CD4-positive, CD25-positive, alpha-beta regulatory T cell (primary cell): ENCODE measurements around the gene HPCAL4. TPM values are rescaled to one million over a fixed set of nuclear protein-coding genes. Genes with fewer than 3 reads are reported as not detected.

Source experiments
- ATAC-seq, 2 donors: fragments of 150-1000 bp; cut with Tn5 transposase; one replicate each; pipeline ENCODE4 v1.10.0; 2021; ENCODE audit warnings: low read depth in 2 of 2, moderate number of reproducible peaks in 2 of 2, moderate library complexity in 1 of 2
- DNase-seq, 3 donors: peaks; one replicate each; pipeline versions ENCODE4 v3.0.0 to v3.0.0-alpha.2; 2012 to 2022; ENCODE audit warnings: mixed read lengths in 1 of 3
- H3K27ac ChIP-seq: one replicate; pipeline ENCODE4 v1.7.0; 2013; ENCODE audit warnings: mild to moderate bottlenecking, low read length; ENCODE audit not compliant: insufficient read depth, poor library complexity, severe bottlenecking
- H3K27me3 ChIP-seq: one replicate; pipeline ENCODE4 v1.7.0; 2013; ENCODE audit warnings: low read length; ENCODE audit not compliant: control insufficient read depth, insufficient read depth
- H3K36me3 ChIP-seq: one replicate; pipeline ENCODE4 v1.7.0; 2013; ENCODE audit warnings: mild to moderate bottlenecking, low read length, moderate library complexity; ENCODE audit not compliant: control insufficient read depth, insufficient read depth
- H3K4me1 ChIP-seq: 2 replicates; pipeline ENCODE4 v1.7.0; 2013; ENCODE audit warnings: mild to moderate bottlenecking, low read length; ENCODE audit not compliant: insufficient read depth, control insufficient read depth, poor library complexity, severe bottlenecking
- H3K4me3 ChIP-seq: one replicate; pipeline ENCODE4 v1.7.0; 2013; ENCODE audit warnings: low read depth, mild to moderate bottlenecking, low read length, moderate library complexity
- H3K9me3 ChIP-seq, 2 experiments: 1 replicate in 1 of 2; 2 replicates in 1 of 2; pipeline ENCODE4 v1.7.0; 2013; ENCODE audit warnings: low read length in 2 of 2, mild to moderate bottlenecking in 1 of 2, moderate library complexity in 1 of 2; ENCODE audit not compliant: control insufficient read depth in 2 of 2
- H3K27ac Mint-ChIP-seq, 3 donors: one replicate each; pipeline ENCODE4 v1.8.0; 2020 to 2022; ENCODE audit warnings: mild to moderate bottlenecking in 3 of 3, mixed read lengths in 3 of 3, moderate library complexity in 2 of 3
- H3K27me3 Mint-ChIP-seq: one replicate; pipeline ENCODE4 v1.8.0; 2022; ENCODE audit warnings: mild to moderate bottlenecking, mixed read lengths
- H3K36me3 Mint-ChIP-seq: one replicate; pipeline ENCODE4 v1.8.0; 2020; ENCODE audit warnings: mixed read lengths
- H3K4me1 Mint-ChIP-seq, 4 donors: one replicate each; pipeline ENCODE4 v1.8.0; 2020 to 2022; ENCODE audit warnings: mixed read lengths in 4 of 4, mild to moderate bottlenecking in 1 of 4
- H3K4me3 Mint-ChIP-seq, 4 donors: one replicate each; pipeline ENCODE4 v1.8.0; 2020 to 2022; ENCODE audit warnings: mild to moderate bottlenecking in 4 of 4, mixed read lengths in 4 of 4, moderate library complexity in 3 of 4
- H3K9me3 Mint-ChIP-seq, 7 donors: one replicate each; pipeline ENCODE4 v1.8.0; 2020 to 2022; ENCODE audit warnings: mixed read lengths in 7 of 7, mild to moderate bottlenecking in 3 of 7, moderate library complexity in 2 of 7
- polyA plus RNA-seq, 4 donors: library from polyadenylated mRNA; unstranded; fragments of 300-500 nt; fragmentation: Illumina TruSeq; gene quantifications; one replicate each; pipeline ENCODE4 v1.2.3, GENCODE V29; 2021
- total RNA-seq: library from RNA; stranded (reverse); gene quantifications from one replicate; pipeline ENCODE4 v1.2.3, GENCODE V29; 2022

HPCAL4 gene
- total and polyA plus RNA-seq, 5 donors from 2014 or later: 9.5 to 19.7 (median 13.8) TPM

- no peak overlapping the region for H3K4me3 Mint-ChIP-seq
- Histone ChIP-seq H3K4me1 (peaks cover 8% of the 10 kb centered on the region), H3K27me3 (peaks cover 23% of the 10 kb centered on the region), H3K27ac (no peak overlapping the region), H3K36me3 (no peaks in the 10 kb centered on the region), H3K9me3 (no peaks in the 10 kb centered on the region), H3K4me3 (no peak overlapping the region)
- no peak for ATAC-seq
- H3K4me1 Mint-ChIP-seq: peaks cover 4 to 12% (median 8%) of the 10 kb centered on the region in 4 donors
- peaks cover 0 to 1% (median 0%) of the 10 kb centered on the region in 7 donors for H3K9me3 Mint-ChIP-seq
- no peaks in the 10 kb centered on the region for H3K36me3 Mint-ChIP-seq
- H3K27me3 Mint-ChIP-seq: peaks cover 73% of the 10 kb centered on the region
- H3K27ac Mint-ChIP-seq: no peak overlapping the region
- DNase-seq: no peak
These were observed 37.8 kb upstream of the HPCAL4 start for GRCh38 chr1:39729030-39729429.

- H3K4me1 Mint-ChIP-seq: peaks cover 4 to 12% (median 8%) of the 10 kb centered on the region in 4 donors
- ATAC-seq (no peak), DNase-seq (no peak)
- H3K36me3 ChIP-seq: no peaks in the 10 kb centered on the region
- peaks cover 21% of the 10 kb centered on the region for H3K27me3 ChIP-seq
- peak overlapping the region in 1 of 4 donors; percentile 7 for H3K4me3 Mint-ChIP-seq
- no peaks in the 10 kb centered on the region for H3K36me3 Mint-ChIP-seq
- peaks cover 0 to 1% (median 0%) of the 10 kb centered on the region in 7 donors for H3K9me3 Mint-ChIP-seq
- H3K27me3 Mint-ChIP-seq: peaks cover 73% of the 10 kb centered on the region
- H3K4me3 ChIP-seq: no peak overlapping the region
- H3K9me3 ChIP-seq: no peaks in the 10 kb centered on the region
- H3K27ac Mint-ChIP-seq: no peak overlapping the region
- H3K27ac ChIP-seq: no peak overlapping the region
- peaks cover 8% of the 10 kb centered on the region for H3K4me1 ChIP-seq
These were observed 36.7 kb upstream of the HPCAL4 start for GRCh38 chr1:39727932-39728317.

GRCh38 chr1:39727221-39727931, 36.1 kb upstream of the HPCAL4 start:
- peak overlapping the region in 1 of 4 donors; percentile 7 for H3K4me3 Mint-ChIP-seq
- H3K4me3 ChIP-seq: no peak overlapping the region

DNA sequence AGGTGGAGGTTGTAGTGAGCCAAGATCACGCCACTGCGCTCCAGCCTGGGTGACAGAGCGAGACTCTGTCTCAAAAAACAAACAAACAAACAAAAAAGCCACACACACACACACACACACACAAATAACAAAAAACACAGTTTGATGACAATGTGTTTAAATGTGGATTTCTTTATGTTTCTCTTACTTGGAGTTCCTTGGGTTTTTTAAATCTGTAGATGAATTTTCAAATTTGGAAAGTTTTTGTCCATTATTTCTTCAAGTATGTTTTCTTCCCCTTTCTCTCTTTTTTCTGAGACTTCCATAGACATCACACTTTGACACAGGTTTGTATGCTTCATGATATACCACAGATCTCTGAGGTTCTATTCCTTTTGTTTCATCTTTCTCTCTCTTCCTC, 35.4 kb upstream of the HPCAL4 start:
- Histone ChIP-seq H3K27ac (no peak overlapping the region), H3K9me3 (no peaks in the 10 kb centered on the region), H3K27me3 (peaks cover 21% of the 10 kb centered on the region), H3K4me3 (no peak overlapping the region), H3K4me1 (peaks cover 8% of the 10 kb centered on the region), H3K36me3 (no peaks in the 10 kb centered on the region)
- no peak for DNase-seq
- peaks cover 0 to 1% (median 0%) of the 10 kb centered on the region in 7 donors for H3K9me3 Mint-ChIP-seq
- ATAC-seq: no peak
- H3K36me3 Mint-ChIP-seq: no peaks in the 10 kb centered on the region
- H3K27me3 Mint-ChIP-seq: peaks cover 73% of the 10 kb centered on the region
- peaks cover 4 to 12% (median 8%) of the 10 kb centered on the region in 4 donors for H3K4me1 Mint-ChIP-seq
- no peak overlapping the region for H3K4me3 Mint-ChIP-seq
- H3K27ac Mint-ChIP-seq: peak overlapping the region in 1 of 3 donors; percentile 82

More at GRCh38 chr1:39727221-39727931, 36.1 kb upstream of the HPCAL4 start:
- no peak overlapping the region for H3K27ac ChIP-seq
- H3K27ac Mint-ChIP-seq: no peak overlapping the region
- no peaks in the 10 kb centered on the region for H3K36me3 Mint-ChIP-seq
- peaks cover 8% of the 10 kb centered on the region for H3K4me1 ChIP-seq
- peaks cover 4 to 12% (median 8%) of the 10 kb centered on the region in 4 donors for H3K4me1 Mint-ChIP-seq
- ATAC-seq (peak in 1 of 2 donors; percentile 40), DNase-seq (peak in 1 of 3 donors; percentile 56)
- H3K27me3 ChIP-seq: peaks cover 18% of the 10 kb centered on the region
- no peaks in the 10 kb centered on the region for H3K9me3 ChIP-seq
- no peaks in the 10 kb centered on the region for H3K36me3 ChIP-seq
- H3K27me3 Mint-ChIP-seq: peaks cover 68% of the 10 kb centered on the region
- H3K9me3 Mint-ChIP-seq: peaks cover 0 to 1% (median 0%) of the 10 kb centered on the region in 7 donors

DNA sequence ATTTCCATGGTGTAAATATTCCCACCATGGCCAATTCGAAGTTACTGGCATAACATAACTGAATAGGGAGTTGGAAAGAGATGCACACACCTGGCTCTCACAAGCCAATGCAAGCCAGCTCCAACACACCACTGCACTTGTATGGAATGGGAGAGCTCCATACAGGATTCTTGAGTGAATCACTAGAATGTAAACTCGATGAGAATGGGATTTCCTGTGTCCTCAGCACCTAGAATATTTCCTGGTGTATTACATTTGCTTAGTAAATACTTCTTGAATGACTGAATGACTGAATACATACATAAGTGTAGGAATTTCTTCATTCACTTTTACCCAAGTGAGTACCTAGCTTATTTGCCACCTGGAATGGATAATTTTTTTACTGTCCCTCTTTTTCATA, 31.3 kb upstream of the HPCAL4 start:
- no peaks in the 10 kb centered on the region for H3K36me3 Mint-ChIP-seq

GRCh38 chr1:39721664-39722063, 30.4 kb upstream of the HPCAL4 start:
- Histone ChIP-seq H3K9me3 (no peaks in the 10 kb centered on the region), H3K36me3 (no peaks in the 10 kb centered on the region), H3K27me3 (peaks cover 25% of the 10 kb centered on the region), H3K4me1 (no peaks in the 10 kb centered on the region), H3K4me3 (no peak overlapping the region), H3K27ac (no peak overlapping the region)
- H3K27me3 Mint-ChIP-seq: peaks cover 63% of the 10 kb centered on the region
- H3K9me3 Mint-ChIP-seq: peaks cover 0 to 1% (median 0%) of the 10 kb centered on the region in 7 donors
- H3K27ac Mint-ChIP-seq: no peak overlapping the region
- no peaks in the 10 kb centered on the region for H3K36me3 Mint-ChIP-seq
- no peak overlapping the region for H3K4me3 Mint-ChIP-seq
- ATAC-seq (no peak), DNase-seq (no peak)
- H3K4me1 Mint-ChIP-seq: peaks cover 0 to under 1% (median 0%) of the 10 kb centered on the region in 4 donors

More for the DNA sequence above, 31.3 kb upstream of the HPCAL4 start:
- Histone ChIP-seq H3K4me1 (peaks cover 4% of the 10 kb centered on the region), H3K4me3 (no peak overlapping the region), H3K9me3 (no peaks in the 10 kb centered on the region), H3K36me3 (no peaks in the 10 kb centered on the region), H3K27me3 (peaks cover 21% of the 10 kb centered on the region), H3K27ac (no peak overlapping the region)
- Mint-ChIP-seq H3K9me3 (peaks cover 0 to 1% (median 0%) of the 10 kb centered on the region in 7 donors), H3K4me1 (peaks cover 0 to 9% (median 3%) of the 10 kb centered on the region in 4 donors), H3K4me3 (no peak overlapping the region), H3K27ac (no peak overlapping the region), H3K27me3 (peaks cover 63% of the 10 kb centered on the region)
- ATAC-seq (no peak), DNase-seq (no peak)

DNA sequence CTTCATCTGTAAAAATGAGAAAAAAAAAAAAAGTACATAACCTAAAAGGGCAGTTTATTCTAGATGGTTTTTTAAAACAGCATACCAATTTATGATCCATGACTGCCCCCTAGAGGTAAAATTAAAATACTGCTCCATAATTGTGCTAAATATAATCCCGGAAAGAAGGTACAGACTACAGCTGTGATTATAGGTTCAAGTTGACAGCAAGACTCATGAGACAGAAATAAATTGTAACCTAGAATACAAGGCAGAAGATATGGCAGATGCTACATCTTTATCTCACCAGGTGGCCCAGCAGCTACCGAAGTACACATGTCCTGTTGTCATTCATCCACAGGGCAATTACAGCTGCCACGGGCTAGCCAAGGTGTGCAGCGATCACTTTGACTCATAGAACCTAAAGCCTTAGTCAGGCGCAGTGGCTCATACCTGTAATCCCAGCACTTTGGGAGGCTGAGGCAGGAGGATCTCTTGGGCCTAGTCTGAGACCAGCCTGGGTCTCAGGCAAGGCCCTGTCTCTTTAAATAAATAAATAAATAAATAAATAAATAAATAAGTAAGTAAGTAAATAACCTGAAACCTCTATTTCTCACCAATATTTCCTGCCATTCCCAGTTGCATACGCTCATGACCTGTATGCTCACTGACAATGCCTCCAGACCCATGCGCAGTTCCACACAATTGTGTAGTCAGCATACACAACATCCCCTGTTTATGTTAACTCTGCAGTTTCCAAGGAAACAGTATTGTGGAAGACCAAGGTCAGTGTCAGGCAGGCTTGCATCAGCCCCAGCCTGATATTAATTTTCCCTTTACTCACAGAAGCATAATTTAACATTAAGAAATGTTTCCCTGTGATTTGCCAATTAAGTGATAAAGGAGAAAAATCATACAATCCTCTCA, 29.1 kb upstream of the HPCAL4 start:
- no peaks in the 10 kb centered on the region for H3K36me3 Mint-ChIP-seq
- no peak overlapping the region for H3K27ac ChIP-seq
- ATAC-seq: peak; percentile 71 to 77
- no peaks in the 10 kb centered on the region for H3K4me1 Mint-ChIP-seq
- no peak overlapping the region for H3K4me3 Mint-ChIP-seq
- no peak overlapping the region for H3K4me3 ChIP-seq
- peak in 2 of 3 donors; percentile 75 to 79 for DNase-seq
- H3K9me3 ChIP-seq: no peaks in the 10 kb centered on the region
- H3K27me3 Mint-ChIP-seq: peaks cover 58% of the 10 kb centered on the region
- no peaks in the 10 kb centered on the region for H3K36me3 ChIP-seq
- peaks cover 28% of the 10 kb centered on the region for H3K27me3 ChIP-seq
- H3K9me3 Mint-ChIP-seq: no peaks in the 10 kb centered on the region
- H3K27ac Mint-ChIP-seq: no peak overlapping the region
- no peaks in the 10 kb centered on the region for H3K4me1 ChIP-seq
